ENCODE measurements around the gene PMS1.
"Not testable (repeated sequence)": the region's sequence is repeated elsewhere in the genome, so short reads cannot be mapped to it uniquely, and the experiment has no call there.

PMS1 gene

GRCh38 chr2:189874586-189875320 is 90.5 kb downstream of the PMS1 start:
- FAIRE-seq (no peak), DNase-seq (ENCODE audit: insufficient read length, low spot score) (no peak)
- TF ChIP-seq POLR2AphosphoS5 (IDR thresholded peaks at IDR 0.05; ENCODE audit: low read depth, low read length) (no peak), TAF1 (IDR thresholded peaks at IDR 0.05; ENCODE audit: low read depth, low read length) (no peak), PAX5 (IDR thresholded peaks at IDR 0.05; ENCODE audit: insufficient read depth, low read length, severe bottlenecking) (no peak), SPI1 (IDR thresholded peaks at IDR 0.05; ENCODE audit: low read depth, low read length) (no peak), POLR2A (IDR thresholded peaks at IDR 0.05; ENCODE audit: low read depth, low read length) (no peak), POU2F2 (IDR thresholded peaks at IDR 0.05; ENCODE audit: low read depth, low read length) (no peak)

DNA sequence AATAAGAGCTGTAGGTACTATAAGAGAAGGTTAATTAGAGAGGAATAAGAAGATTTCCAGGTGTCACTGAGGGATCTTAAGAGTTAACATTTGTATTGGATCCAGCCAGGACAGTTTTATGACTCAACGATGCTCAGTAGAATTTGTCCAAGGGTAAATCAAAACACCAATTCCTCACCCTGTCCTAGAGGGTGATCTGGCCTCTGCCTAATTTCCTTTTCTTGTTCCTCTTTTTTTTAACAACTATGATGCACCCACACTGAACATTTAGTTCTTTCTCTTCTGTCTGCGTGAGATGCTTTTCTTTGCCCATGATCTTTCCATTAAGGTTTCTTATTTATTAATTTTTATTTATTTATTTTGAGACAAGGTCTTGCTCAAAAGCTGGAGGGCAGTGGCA is 92.0 kb downstream of the PMS1 start:
- TF ChIP-seq TAF1 (IDR thresholded peaks at IDR 0.05; ENCODE audit: low read depth, low read length) (no peak), POLR2A (IDR thresholded peaks at IDR 0.05; ENCODE audit: low read depth, low read length) (no peak), SPI1 (IDR thresholded peaks at IDR 0.05; ENCODE audit: low read depth, low read length) (no peak), POU2F2 (IDR thresholded peaks at IDR 0.05; ENCODE audit: low read depth, low read length) (no peak), POLR2AphosphoS5 (IDR thresholded peaks at IDR 0.05; ENCODE audit: low read depth, low read length) (no peak), PAX5 (IDR thresholded peaks at IDR 0.05; ENCODE audit: insufficient read depth, low read length, severe bottlenecking) (no peak)
- FAIRE-seq (no peak), DNase-seq (ENCODE audit: insufficient read length, low spot score) (no peak)

GRCh38 chr2:189879716-189880081 is 95.4 kb downstream of the PMS1 start:
- no peak for DNase-seq (ENCODE audit: insufficient read length, low spot score)
- FAIRE-seq, result no peak
- TF ChIP-seq POLR2AphosphoS5 (IDR thresholded peaks at IDR 0.05; ENCODE audit: low read depth, low read length), result no peak

GRCh38 chr2:189880429-189880828 is 96.2 kb downstream of the PMS1 start:
- TF ChIP-seq POLR2AphosphoS5 (IDR thresholded peaks at IDR 0.05; ENCODE audit: low read depth, low read length) (no peak), POLR2A (IDR thresholded peaks at IDR 0.05; ENCODE audit: low read depth, low read length) (no peak), SPI1 (IDR thresholded peaks at IDR 0.05; ENCODE audit: low read depth, low read length) (no peak), POU2F2 (IDR thresholded peaks at IDR 0.05; ENCODE audit: low read depth, low read length) (no peak), PAX5 (IDR thresholded peaks at IDR 0.05; ENCODE audit: insufficient read depth, low read length, severe bottlenecking) (no peak)
- DNase-seq (ENCODE audit: insufficient read length, low spot score) (no peak), FAIRE-seq (no peak)

DNA sequence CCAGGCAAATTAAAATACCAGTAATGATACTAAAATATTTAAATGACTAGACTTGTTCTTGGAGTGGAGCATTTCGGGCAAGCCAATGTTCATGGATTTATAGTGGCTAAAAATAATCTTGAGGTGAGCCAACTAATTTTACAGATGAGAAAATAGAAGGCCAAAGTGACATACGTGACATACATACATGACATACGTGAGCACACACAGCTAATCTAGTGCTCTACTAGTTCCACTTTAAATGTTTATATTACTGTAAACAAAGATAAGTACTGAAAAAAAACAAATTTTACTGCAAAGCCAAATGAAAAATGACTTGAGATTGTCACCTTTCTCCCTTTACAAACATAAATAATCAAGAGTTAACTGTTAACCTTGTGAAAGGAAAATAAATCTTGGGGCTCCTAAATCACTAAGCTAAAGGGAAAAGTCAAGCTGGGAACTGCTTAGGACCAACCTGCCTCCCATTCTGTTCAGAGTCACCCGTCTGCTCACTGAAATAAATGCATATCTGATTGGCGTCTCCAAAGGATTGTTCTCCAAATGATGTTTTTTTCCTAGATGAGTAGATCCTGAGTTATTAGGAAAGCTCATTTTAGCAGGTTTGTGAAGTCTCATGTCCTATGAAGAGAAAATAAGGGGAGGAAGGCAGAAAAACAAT is 96.7 kb downstream of the PMS1 start:
- DNase-seq (ENCODE audit: insufficient read length, low spot score) (no peak), FAIRE-seq (no peak)
- no peak for TF ChIP-seq PAX5 (IDR thresholded peaks at IDR 0.05; ENCODE audit: insufficient read depth, low read length, severe bottlenecking)
- TF ChIP-seq POLR2AphosphoS5 (IDR thresholded peaks at IDR 0.05; ENCODE audit: low read depth, low read length), result no peak
- no peak for TF ChIP-seq POLR2A (IDR thresholded peaks at IDR 0.05; ENCODE audit: low read depth, low read length)
- no peak for TF ChIP-seq SPI1 (IDR thresholded peaks at IDR 0.05; ENCODE audit: low read depth, low read length)
- no peak for TF ChIP-seq TAF1 (IDR thresholded peaks at IDR 0.05; ENCODE audit: low read depth, low read length)
- no peak for TF ChIP-seq POU2F2 (IDR thresholded peaks at IDR 0.05; ENCODE audit: low read depth, low read length)

DNA sequence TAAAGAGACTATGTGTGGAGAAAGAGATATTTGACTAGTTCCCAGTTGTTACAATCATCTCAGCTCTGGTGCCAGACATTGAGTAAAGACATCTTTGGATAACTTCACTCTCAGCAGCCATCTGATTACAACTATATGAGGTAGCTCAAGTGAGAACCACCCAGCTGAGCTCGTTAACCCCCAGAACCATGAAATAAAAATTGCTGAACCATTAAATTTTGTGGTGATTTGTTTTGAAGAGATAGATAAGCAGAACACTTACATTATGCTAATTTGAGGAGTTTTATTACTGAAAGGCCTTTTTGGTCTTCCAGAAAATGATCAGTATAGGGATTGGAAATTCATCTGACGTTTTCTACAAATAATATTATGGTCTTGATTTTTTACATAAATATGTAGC is 101.1 kb downstream of the PMS1 start:
- DNase-seq (ENCODE audit: insufficient read length, low spot score), result no peak
- TF ChIP-seq POLR2AphosphoS5 (IDR thresholded peaks at IDR 0.05; ENCODE audit: low read depth, low read length) (no peak), SPI1 (IDR thresholded peaks at IDR 0.05; ENCODE audit: low read depth, low read length) (no peak), POLR2A (IDR thresholded peaks at IDR 0.05; ENCODE audit: low read depth, low read length) (no peak), PAX5 (IDR thresholded peaks at IDR 0.05; ENCODE audit: insufficient read depth, low read length, severe bottlenecking) (no peak), TAF1 (IDR thresholded peaks at IDR 0.05; ENCODE audit: low read depth, low read length) (no peak), POU2F2 (IDR thresholded peaks at IDR 0.05; ENCODE audit: low read depth, low read length) (no peak)
- FAIRE-seq, result no peak

DNA sequence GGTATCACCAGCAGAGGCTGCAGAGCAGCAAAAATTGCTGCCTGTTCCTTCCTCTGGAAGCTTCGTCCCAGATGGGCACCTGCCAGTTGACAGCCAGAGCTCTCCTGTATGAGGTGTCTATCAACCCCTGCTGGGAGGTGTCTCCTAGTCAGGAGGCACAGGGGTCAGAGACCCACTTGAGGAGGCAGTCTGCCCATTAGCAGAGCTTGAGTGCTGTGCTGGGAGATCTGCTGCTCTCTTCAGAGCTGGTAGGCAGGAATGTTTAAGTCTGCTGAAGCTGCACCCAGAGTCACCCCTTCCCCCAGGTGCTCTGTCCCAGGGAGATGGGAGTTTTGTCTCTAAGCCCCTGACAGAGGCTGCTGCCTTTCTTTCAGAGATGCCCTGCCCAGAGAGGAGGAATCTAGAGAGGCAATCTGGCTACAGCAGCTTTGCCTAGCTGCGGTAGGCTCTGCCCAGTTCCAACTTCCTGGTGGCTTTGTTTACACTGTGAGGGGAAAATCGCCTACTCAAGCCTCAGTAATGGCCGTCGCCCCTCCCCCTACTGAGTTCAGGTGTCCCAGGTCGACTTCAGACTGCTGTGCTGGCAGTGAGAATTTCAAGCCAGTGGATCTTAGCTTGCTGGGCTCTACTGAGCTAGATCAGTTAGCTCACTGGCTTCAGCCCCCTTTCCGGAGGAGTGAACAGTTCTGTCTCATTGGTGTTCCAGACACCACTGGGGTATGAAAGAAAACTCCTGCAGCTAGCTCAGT is 108.5 kb downstream of the PMS1 start:
- not testable (repeated sequence) for FAIRE-seq; DNase-seq (ENCODE audit: insufficient read length, low spot score)

DNA sequence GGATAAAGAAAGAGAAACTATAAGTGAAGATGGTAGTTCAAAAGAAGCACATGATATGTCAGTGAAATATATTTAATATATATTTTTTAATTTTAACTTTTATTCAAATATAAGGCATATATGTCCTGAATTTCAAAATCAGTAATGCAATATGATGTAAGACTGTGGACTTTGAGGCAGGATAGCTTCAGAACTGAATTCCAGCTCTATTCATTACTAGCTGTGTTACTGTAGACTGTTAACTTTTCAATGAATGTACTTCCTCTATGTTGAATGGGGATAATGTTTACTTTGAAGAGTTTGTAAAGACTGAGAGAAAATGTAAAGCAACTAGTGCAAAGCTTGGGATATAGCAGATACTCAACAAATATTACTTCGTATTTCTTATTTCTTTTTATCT is 112.6 kb downstream of the PMS1 start:
- DNase-seq (ENCODE audit: insufficient read length, low spot score), result no peak
- FAIRE-seq, result no peak
- no peak for TF ChIP-seq TAF1 (IDR thresholded peaks at IDR 0.05; ENCODE audit: low read depth, low read length)

- FAIRE-seq, result no peak
- no peak for DNase-seq (ENCODE audit: insufficient read length, low spot score)
- TF ChIP-seq POLR2A (IDR thresholded peaks at IDR 0.05; ENCODE audit: low read depth, low read length), result no peak
- no peak for TF ChIP-seq POU2F2 (IDR thresholded peaks at IDR 0.05; ENCODE audit: low read depth, low read length)
- TF ChIP-seq POLR2AphosphoS5 (IDR thresholded peaks at IDR 0.05; ENCODE audit: low read depth, low read length), result no peak
- TF ChIP-seq TAF1 (IDR thresholded peaks at IDR 0.05; ENCODE audit: low read depth, low read length), result no peak
- no peak for TF ChIP-seq PAX5 (IDR thresholded peaks at IDR 0.05; ENCODE audit: insufficient read depth, low read length, severe bottlenecking)
- TF ChIP-seq SPI1 (IDR thresholded peaks at IDR 0.05; ENCODE audit: low read depth, low read length), result no peak
These were observed 114.9 kb downstream of the PMS1 start for GRCh38 chr2:189899101-189899500.

DNA sequence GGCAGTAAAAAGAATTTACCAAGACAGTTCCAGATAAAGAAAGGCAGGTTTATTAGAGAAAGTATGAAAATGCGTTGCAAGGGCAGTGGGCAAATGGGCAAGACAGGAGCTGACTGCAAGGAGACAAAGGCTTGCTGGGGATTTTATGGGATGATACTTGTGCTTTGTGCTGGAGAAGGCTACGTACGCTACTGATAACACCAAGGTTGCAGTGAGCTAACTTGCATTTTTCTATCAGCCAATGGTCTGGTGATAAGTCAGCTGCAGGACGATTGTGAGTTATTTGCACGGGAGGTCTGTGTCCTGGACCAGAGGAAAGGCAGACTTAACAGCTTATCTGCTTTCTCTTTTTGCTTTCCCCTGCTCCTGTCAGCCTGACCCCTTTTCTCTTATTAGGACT is 116.5 kb downstream of the PMS1 start:
- no peak for DNase-seq (ENCODE audit: insufficient read length, low spot score)
- no peak for FAIRE-seq
- TF ChIP-seq PAX5 (IDR thresholded peaks at IDR 0.05; ENCODE audit: insufficient read depth, low read length, severe bottlenecking), result no peak
- no peak for TF ChIP-seq TAF1 (IDR thresholded peaks at IDR 0.05; ENCODE audit: low read depth, low read length)
- no peak for TF ChIP-seq POLR2AphosphoS5 (IDR thresholded peaks at IDR 0.05; ENCODE audit: low read depth, low read length)
- TF ChIP-seq POLR2A (IDR thresholded peaks at IDR 0.05; ENCODE audit: low read depth, low read length), result no peak
- no peak for TF ChIP-seq SPI1 (IDR thresholded peaks at IDR 0.05; ENCODE audit: low read depth, low read length)
- no peak for TF ChIP-seq POU2F2 (IDR thresholded peaks at IDR 0.05; ENCODE audit: low read depth, low read length)

Measured in GM12891 (cell line).